SK-N-SH (cell line): ENCODE results near the gene ECE1. TPM values are rescaled to one million over a fixed set of nuclear protein-coding genes. Genes with fewer than 3 reads are reported as not detected.
"Not testable (repeated sequence)": the region's sequence is repeated elsewhere in the genome, so short reads cannot be mapped to it uniquely, and the experiment has no call there.

ENCODE experiments used
- CTCF ChIA-PET: fragments of 300-600, 350-600 bp; formaldehyde crosslinking; extraction: SDS; loops from one replicate; lab custom pipeline; 2021; lab: Yijun Ruan, JAX
- POLR2A ChIA-PET: fragments of 350-600 bp; sonication (Branson Sonifier 250); formaldehyde crosslinking; extraction: SDS; loops from one replicate; lab custom pipeline; 2020; ENCODE audit warnings: antibody characterized with exemption, inconsistent platforms; lab: Yijun Ruan, JAX
- DNase-seq: peaks from one replicate; pipeline ENCODE4 v3.0.0; 2012
- H2AFZ ChIP-seq: fragments of 200-600 bp; sonication (generic); 2 replicates; pipeline ENCODE4 v1.8.1; 2016; ENCODE audit warnings: antibody characterized with exemption, mild to moderate bottlenecking, low read depth
- H3F3A ChIP-seq: fragments of 200-600 bp; sonication (generic); replicated peaks from 2 replicates; pipeline ENCODE3; 2016; ENCODE audit warnings: antibody characterized with exemption, mild to moderate bottlenecking; ENCODE audit not compliant: insufficient read depth
- H3K27ac ChIP-seq, 2 experiments: fragments of 200-500 bp in 1 of 2; fragments of 200-600 bp in 1 of 2; sonication (Bioruptor generic) in 1 of 2; sonication (generic), shearing (Covaris generic) in 1 of 2; 2 replicates each; pipeline versions ENCODE4 v1.5.1 to v1.6.1; 2014 to 2016; ENCODE audit warnings: low read depth in 2 of 2, inconsistent platforms in 1 of 2, low read length in 1 of 2, mild to moderate bottlenecking in 1 of 2, mixed read lengths in 1 of 2
- H3K27me3 ChIP-seq: fragments of 200-600 bp; sonication (generic), shearing (Covaris generic); 2 replicates; pipeline ENCODE4 v1.6.1; 2016; ENCODE audit warnings: mixed run types; ENCODE audit not compliant: insufficient read depth
- H3K36me3 ChIP-seq, 2 experiments: fragments of 200-500 bp in 1 of 2; fragments of 200-600 bp in 1 of 2; sonication (Bioruptor generic) in 1 of 2; sonication (generic) in 1 of 2; replicated peaks in 1 of 2; 2 replicates each; pipeline versions ENCODE3 to v1.5.1; 2014 to 2016; ENCODE audit warnings: low read length in 1 of 2, mild to moderate bottlenecking in 1 of 2; ENCODE audit not compliant: insufficient read depth in 2 of 2, control insufficient read depth in 1 of 2
- H3K4me1 ChIP-seq, 2 experiments: fragments of 200-500 bp in 1 of 2; fragments of 200-600 bp in 1 of 2; sonication (Bioruptor generic) in 1 of 2; sonication (generic), shearing (Covaris generic) in 1 of 2; 2 replicates each; pipeline versions ENCODE4 v1.5.1 to v1.6.1; 2014 to 2016; ENCODE audit warnings: low read depth in 1 of 2, low read length in 1 of 2, mixed run types in 1 of 2; ENCODE audit not compliant: insufficient read depth in 2 of 2, control insufficient read depth in 1 of 2
- H3K4me2 ChIP-seq: fragments of 200-600 bp; sonication (generic), shearing (Covaris generic); 2 replicates; pipeline ENCODE4 v1.6.1; 2017; ENCODE audit warnings: mixed run types
- H3K4me3 ChIP-seq, 2 experiments: fragments of 200-500 bp in 1 of 2; fragments of 200-600 bp in 1 of 2; sonication (Bioruptor generic) in 1 of 2; sonication (generic), shearing (Covaris generic) in 1 of 2; 2 replicates each; pipeline versions ENCODE4 v1.5.1 to v1.8.1; 2014 to 2016; ENCODE audit warnings: low read depth in 2 of 2, inconsistent platforms in 1 of 2, low read length in 1 of 2, mild to moderate bottlenecking in 1 of 2, mixed read lengths in 1 of 2, moderate library complexity in 1 of 2
- H3K79me2 ChIP-seq: fragments of 200-600 bp; sonication (generic); 2 replicates; pipeline ENCODE4 v1.8.1; 2017; ENCODE audit warnings: mild to moderate bottlenecking; ENCODE audit not compliant: insufficient read depth
- H3K9ac ChIP-seq: fragments of 200-600 bp; sonication (generic); 2 replicates; pipeline ENCODE4 v1.6.1; 2017; ENCODE audit warnings: mixed run types
- H3K9me2 ChIP-seq: fragments of 200-600 bp; sonication (generic); 2 replicates; pipeline ENCODE4 v1.6.1; 2017; ENCODE audit warnings: mixed run types
- H3K9me3 ChIP-seq: fragments of 200-600 bp; sonication (generic); 2 replicates; pipeline ENCODE4 v1.6.1; 2017; ENCODE audit warnings: mixed run types, mild to moderate bottlenecking, moderate library complexity
- H4K20me1 ChIP-seq: fragments of 200-600 bp; sonication (generic); 2 replicates; pipeline ENCODE4 v1.6.1; 2017; ENCODE audit warnings: mild to moderate bottlenecking, mixed run types; ENCODE audit not compliant: insufficient read depth
- ELF1 ChIP-seq: IDR thresholded peaks from 2 replicates; pipeline ENCODE4 v1.4.0; 2012
- FOXJ3 ChIP-seq: sonication (generic); formaldehyde crosslinking; IDR thresholded peaks from 2 replicates; pipeline ENCODE4 v1.5.1; 2020; ENCODE audit warnings: mild to moderate bottlenecking, missing genetic modification reagents
- FOXM1 ChIP-seq: IDR thresholded peaks from 2 replicates; pipeline ENCODE4 v1.4.0; 2012; ENCODE audit warnings: low read depth, mild to moderate bottlenecking
- GABPA ChIP-seq: IDR thresholded peaks from 2 replicates; pipeline ENCODE4 v1.4.0; 2012; ENCODE audit warnings: low read depth, mild to moderate bottlenecking
- GATA2 ChIP-seq: sonication (generic); formaldehyde crosslinking; IDR thresholded peaks from 2 replicates; pipeline ENCODE4 v1.5.0; 2020; ENCODE audit warnings: mild to moderate bottlenecking, missing genetic modification reagents
- IRF3 ChIP-seq: fragments of 150-350 bp; IDR thresholded peaks from 2 replicates; pipeline ENCODE4 v1.6.1; 2016; ENCODE audit warnings: mild to moderate bottlenecking, low read depth, low read length
- MAX ChIP-seq: IDR thresholded peaks from 2 replicates; pipeline ENCODE4 v1.4.0; 2012; ENCODE audit warnings: low read depth
- MEF2A ChIP-seq: IDR thresholded peaks from 2 replicates; pipeline ENCODE4 v1.4.0; 2012; ENCODE audit warnings: low read depth, borderline replicate concordance
- NRF1 ChIP-seq: IDR thresholded peaks from 2 replicates; pipeline ENCODE4 v1.6.1; 2012; ENCODE audit warnings: low read depth, mild to moderate bottlenecking, low read length
- RAD21 ChIP-seq: IDR thresholded peaks from 2 replicates; pipeline ENCODE4 v1.6.1; 2012; ENCODE audit warnings: mild to moderate bottlenecking, low read length
- REST ChIP-seq: IDR thresholded peaks from 2 replicates; pipeline ENCODE4 v1.6.1; 2012; ENCODE audit warnings: mild to moderate bottlenecking, low read depth, low read length, moderate library complexity
- RFX5 ChIP-seq: IDR thresholded peaks from 2 replicates; pipeline ENCODE4 v1.6.1; 2012; ENCODE audit warnings: mild to moderate bottlenecking, improper control_type of control experiment, low read length
- SIN3A ChIP-seq: IDR thresholded peaks from 2 replicates; pipeline ENCODE4 v1.6.1; 2012; ENCODE audit warnings: low read depth, mild to moderate bottlenecking, low read length, moderate library complexity, borderline replicate concordance
- SMC3 ChIP-seq: IDR thresholded peaks from 2 replicates; pipeline ENCODE4 v1.6.1; 2012; ENCODE audit warnings: low read depth, low read length, improper control_type of control experiment
- TAF1 ChIP-seq: IDR thresholded peaks from 2 replicates; pipeline ENCODE4 v1.6.1; 2012; ENCODE audit warnings: low read depth, mild to moderate bottlenecking, low read length, moderate library complexity, borderline replicate concordance
- TCF12 ChIP-seq: IDR thresholded peaks from 2 replicates; pipeline ENCODE4 v1.4.0; 2012
- USF1 ChIP-seq: IDR thresholded peaks from 2 replicates; pipeline ENCODE4 v1.4.0; 2012; ENCODE audit warnings: low read depth, borderline replicate concordance
- YY1 ChIP-seq: IDR thresholded peaks from 2 replicates; pipeline ENCODE4 v1.4.0; 2012; ENCODE audit warnings: low read depth, mild to moderate bottlenecking
- WGBS: methylation state at CpG from one replicate; pipeline ENCODE4 v1.1.6; 2017; ENCODE audit warnings: low lambda C conversion rate; 5-methylcytosine and 5-hydroxymethylcytosine counted together
- polyA plus RNA-seq, 3 experiments: library from polyadenylated mRNA; depleted of rRNA; stranded (reverse); fragments of >200 nt; gene quantifications; 2 replicates each; pipeline ENCODE4 v1.2.3, GENCODE V29; 2012

The ECE1 gene
- polyA plus RNA-seq, 1 of the 3 experiments (the other 2 are of a cell fraction): 96.6 TPM

GRCh38 chr1:21184276-21184675 lies 106.0 kb downstream of the ECE1 start (continued):
- TF ChIP-seq GATA2 (CRISPR knock-in tag) (no peak), MAX (no peak)
- TF ChIP-seq, all 33 proteins: peak for 0

GRCh38 chr1:21182181-21182731 lies 108.0 kb downstream of the ECE1 start:
- Histone ChIP-seq H3K79me2 (no peaks in the 10 kb centered on the region), H3K4me2 (no peak overlapping the region), H3K9me3 (no peaks in the 10 kb centered on the region), H3K9me2 (no peaks in the 10 kb centered on the region), H3F3A (no peaks in the 10 kb centered on the region), H3K4me3 (no peak overlapping the region), H3K9ac (no peak overlapping the region)
- POLR2A ChIA-PET: interaction anchor here (0.8 kb wide), 1 partner anchor 13 kb away, joined by 4 read pairs; no protein-coding TSS in a partner anchor
- no peak for TF ChIP-seq TCF12
- TF ChIP-seq USF1: no peak
- no peak for TF ChIP-seq IRF3
- no peak for TF ChIP-seq TAF1
- TF ChIP-seq MEF2A: no peak
- TF ChIP-seq SIN3A: no peak
- no peak for TF ChIP-seq REST
- TF ChIP-seq NRF1: no peak
- no peak for TF ChIP-seq SMC3
- no peak for TF ChIP-seq FOXJ3 (CRISPR knock-in tag)
- no peak for TF ChIP-seq RFX5
- no peak for TF ChIP-seq YY1
- no peak for TF ChIP-seq RAD21
- TF ChIP-seq ELF1: no peak
- no peak for TF ChIP-seq GABPA
- TF ChIP-seq FOXM1: no peak
- TF ChIP-seq, all 33 proteins: peak for 0
- H3K4me1 ChIP-seq: peaks cover 0 to under 1% of the 10 kb centered on the region in 2 experiments; a peak in 1 of 4 replicates
- 84% methylated on average over 7 of the region's 7 CpGs for WGBS
- no peaks in the 10 kb centered on the region for H3K27me3 ChIP-seq
- no peaks in the 10 kb centered on the region for H4K20me1 ChIP-seq
- no peaks in the 10 kb centered on the region for H3K36me3 ChIP-seq
- DNase-seq: no peak
- H2AFZ ChIP-seq: no peak overlapping the region
- H3K27ac ChIP-seq: no peak overlapping the region
- CTCF ChIA-PET: interaction anchor here (6.5 kb wide), 1 partner anchor 13 kb away, joined by 49 read pairs; no protein-coding TSS in a partner anchor

- not testable (repeated sequence) for H3K9me3 ChIP-seq, H3K9me2 ChIP-seq, H2AFZ ChIP-seq, H3K27ac ChIP-seq, H3K27me3 ChIP-seq, H3K9ac ChIP-seq, H3K4me2 ChIP-seq, H3K4me3 ChIP-seq, H3K4me1 ChIP-seq, DNase-seq, H3K36me3 ChIP-seq
- H3F3A ChIP-seq: peaks cover 11% of the 10 kb centered on the region
- WGBS: 97% methylated on average over 16 of the region's 16 CpGs
- CTCF ChIA-PET: interaction anchor here (1.4 to 2.4 kb wide), 4 partner anchors 10 to 482 kb away, joined by 3 to 8 read pairs (median 4); no protein-coding TSS in a partner anchor
- peaks cover 27% of the 10 kb centered on the region for H3K79me2 ChIP-seq
- POLR2A ChIA-PET: interaction anchor here (0.7 kb wide), 1 partner anchor 441 kb away, joined by 3 read pairs; no protein-coding TSS in a partner anchor
- H4K20me1 ChIP-seq: peaks cover 14% of the 10 kb centered on the region
Observed at GRCh38 chr1:21178271-21178670, 112.0 kb downstream of the ECE1 start.
